ENCODE measurements around the gene CREB3L4. TPM values are rescaled to one million over a fixed set of nuclear protein-coding genes. Genes with fewer than 3 reads are reported as not detected.

CREB3L4 gene
- total RNA-seq, 1 experiment from 2014 or later, result 9.0 TPM

GRCh38 chr1:153961421-153961820, 6.3 kb upstream of the CREB3L4 start:
- intact Hi-C loops (cut with micrococcal nuclease; ENCODE audit: unreplicated experiment), result no loop called here
- Histone ChIP-seq H3K4me3 (ENCODE audit: low read depth, low read length) (peak overlapping the region; percentile 72; the same call in 1 of the 2 replicates), H3K4me1 (peaks cover 21% of the 10 kb centered on the region), H3K36me3 (ENCODE audit: control insufficient read depth, insufficient read depth, low read length) (peaks cover 4% of the 10 kb centered on the region), H3K27me3 (replicated peaks; ENCODE audit: control insufficient read depth, insufficient read depth, low read length) (no peaks in the 10 kb centered on the region), H3K9me3 (no peaks in the 10 kb centered on the region)
- H3K27ac Mint-ChIP-seq (ENCODE audit: unreplicated experiment), result peak overlapping the region; percentile 93
- peaks cover 30% of the 10 kb centered on the region for H3K4me1 Mint-ChIP-seq (ENCODE audit: low read depth, unreplicated experiment)
- H3K27me3 Mint-ChIP-seq (ENCODE audit: insufficient read depth, unreplicated experiment), result no peaks in the 10 kb centered on the region
- peaks cover 74% of the 10 kb centered on the region for H3K36me3 Mint-ChIP-seq (ENCODE audit: insufficient read depth, unreplicated experiment)
- no peak for TF ChIP-seq CTCF (IDR thresholded peaks at IDR 0.05; ENCODE audit: insufficient read depth in 1 of 2, low read depth in 1 of 2, low read length in 1 of 2, severe bottlenecking in 1 of 2, unreplicated experiment in 1 of 2)
- no peak for DNase-seq
- peak overlapping the region; percentile 81 for H3K4me3 Mint-ChIP-seq (ENCODE audit: unreplicated experiment)
- ChIA-PET CTCF (no interaction called here), POLR2A (no interaction called here)
- BruUV-seq (replicated peaks), result no TSS peak
- no peaks in the 10 kb centered on the region for H3K9me3 Mint-ChIP-seq (ENCODE audit: unreplicated experiment)

- Histone ChIP-seq H3K36me3 (ENCODE audit: control insufficient read depth, insufficient read depth, low read length) (peaks cover 4% of the 10 kb centered on the region), H3K27me3 (replicated peaks; ENCODE audit: control insufficient read depth, insufficient read depth, low read length) (no peaks in the 10 kb centered on the region), H3K4me3 (ENCODE audit: low read depth, low read length) (peak overlapping the region; percentile 72), H3K4me1 (peaks cover 14% of the 10 kb centered on the region), H3K9me3 (no peaks in the 10 kb centered on the region)
- Mint-ChIP-seq H3K27me3 (ENCODE audit: insufficient read depth, unreplicated experiment) (no peaks in the 10 kb centered on the region), H3K27ac (ENCODE audit: unreplicated experiment) (peak overlapping the region; percentile 93), H3K36me3 (ENCODE audit: insufficient read depth, unreplicated experiment) (peaks cover 75% of the 10 kb centered on the region), H3K4me1 (ENCODE audit: low read depth, unreplicated experiment) (peaks cover 30% of the 10 kb centered on the region), H3K4me3 (ENCODE audit: unreplicated experiment) (peak overlapping the region; percentile 81), H3K9me3 (ENCODE audit: unreplicated experiment) (no peaks in the 10 kb centered on the region)
- CTCF ChIA-PET, result interaction anchor here (0.7 to 2.5 kb wide), 4 partner anchors 16 to 265 kb away, joined by 3 to 14 read pairs (median 4); partner anchors contain the start of genes DENND4B and GATAD2B
- no TSS peak for BruUV-seq (replicated peaks)
- TF ChIP-seq CTCF (IDR thresholded peaks at IDR 0.05; ENCODE audit: insufficient read depth in 1 of 2, low read depth in 1 of 2, low read length in 1 of 2, severe bottlenecking in 1 of 2, unreplicated experiment in 1 of 2), result no peak
- DNase-seq, result peak in 1 of 2 experiments; percentile 32
- POLR2A ChIA-PET, result interaction anchor here (1.0 to 6.3 kb wide), 6 partner anchors 10 to 328 kb away, joined by 3 to 105 read pairs (median 10); partner anchors contain the start of genes DENND4B, GATAD2B and JTB
- intact Hi-C loops (cut with micrococcal nuclease; ENCODE audit: unreplicated experiment), result loop anchor here (1.0 to 2.0 kb wide), 2 partner anchors 24 to 40 kb away; partner anchors contain the start of genes GATAD2B and RAB13
These were observed 5.3 kb upstream of the CREB3L4 start for GRCh38 chr1:153962088-153963029.
